ENCODE results near the gene MFAP2.

GRCh38 chr1:17023102-17023501, 42.7 kb upstream of the MFAP2 start:
- TF ChIP-seq POLR2A (IDR thresholded peaks at IDR 0.05; ENCODE audit: low read length): no peak
- no peak for TF ChIP-seq GATA1 (IDR thresholded peaks at IDR 0.05; ENCODE audit: low read depth, low read length)

Measured in erythroblast (primary cell).